ENCODE measurements around the gene DAPK1.
A peak's percentile ranks its signal among the peaks of the same experiment; 100 is the strongest.

The DAPK1 gene

GRCh38 chr9:87651431-87651830 lies 153.8 kb downstream of the DAPK1 start:
- DNase-seq = no peak

GRCh38 chr9:87653941-87654340 lies 156.3 kb downstream of the DAPK1 start:
- DNase-seq = no peak

- no peak for DNase-seq
These were observed 158.1 kb downstream of the DAPK1 start for GRCh38 chr9:87655731-87656130.

GRCh38 chr9:87656485-87656884 lies 158.8 kb downstream of the DAPK1 start:
- no peak for DNase-seq

GRCh38 chr9:87657190-87657589 lies 159.5 kb downstream of the DAPK1 start:
- DNase-seq = no peak

GRCh38 chr9:87657893-87658292 lies 160.2 kb downstream of the DAPK1 start:
- DNase-seq = no peak

GRCh38 chr9:87658511-87658910 lies 160.8 kb downstream of the DAPK1 start:
- no peak for DNase-seq

- DNase-seq = no peak
These were observed 162.1 kb downstream of the DAPK1 start for GRCh38 chr9:87659534-87660419.

GRCh38 chr9:87661241-87661640 lies 163.6 kb downstream of the DAPK1 start:
- DNase-seq = no peak

GRCh38 chr9:87662808-87663528 lies 165.3 kb downstream of the DAPK1 start:
- DNase-seq = peak; percentile 67 to 84

GRCh38 chr9:87663556-87663955 lies 165.9 kb downstream of the DAPK1 start:
- DNase-seq = no peak

- DNase-seq = no peak
These were observed 166.7 kb downstream of the DAPK1 start for GRCh38 chr9:87664153-87665060.

GRCh38 chr9:87665505-87665904 lies 167.8 kb downstream of the DAPK1 start:
- DNase-seq = no peak

- DNase-seq = no peak
These were observed 169.6 kb downstream of the DAPK1 start for GRCh38 chr9:87667164-87667738.

- no peak for DNase-seq
These were observed 170.6 kb downstream of the DAPK1 start for GRCh38 chr9:87668222-87668621.

- no peak for DNase-seq
These were observed 171.1 kb downstream of the DAPK1 start for GRCh38 chr9:87668722-87669121.

GRCh38 chr9:87670572-87671264 lies 173.1 kb downstream of the DAPK1 start:
- DNase-seq = no peak

GRCh38 chr9:87671478-87671877 lies 173.8 kb downstream of the DAPK1 start:
- DNase-seq = no peak

- DNase-seq = no peak
These were observed 174.3 kb downstream of the DAPK1 start for GRCh38 chr9:87671925-87672324.

- DNase-seq = no peak
These were observed 174.9 kb downstream of the DAPK1 start for GRCh38 chr9:87672586-87672985.

GRCh38 chr9:87673446-87674120 lies 175.9 kb downstream of the DAPK1 start:
- DNase-seq = no peak

Measured in stimulated activated CD4-positive, alpha-beta T cell treated with anti-CD3 and anti-CD28 coated beads, Interleukin-2, amount 100 ng/mL, for 24 hours (primary cell).